Kidney epithelial cell (primary cell): ENCODE measurements around the gene GMEB2. TPM values are rescaled to one million over a fixed set of nuclear protein-coding genes. Genes with fewer than 3 reads are reported as not detected.

Source experiments
- DNase-seq: peaks from one replicate; pipeline ENCODE4 v3.0.0-alpha.2; 2010; ENCODE audit warnings: low read depth
- H3K27me3 ChIP-seq: 2 replicates; pipeline ENCODE4 v1.6.0; 2011; ENCODE audit warnings: low read length; ENCODE audit not compliant: control insufficient read depth, insufficient read depth
- H3K36me3 ChIP-seq: 2 replicates; pipeline ENCODE4 v1.5.1; 2011; ENCODE audit warnings: low read length; ENCODE audit not compliant: control insufficient read depth, insufficient read depth
- H3K4me3 ChIP-seq: 2 replicates; pipeline ENCODE4 v1.5.1; 2011; ENCODE audit warnings: low read depth, mild to moderate bottlenecking, control low read depth, low read length
- CTCF ChIP-seq: IDR thresholded peaks from 2 replicates; pipeline ENCODE4 v1.5.1; 2011; ENCODE audit warnings: mild to moderate bottlenecking, moderate library complexity, low read length, control low read depth, inconsistent platforms; ENCODE audit not compliant: insufficient read depth, poor library complexity, severe bottlenecking
- total RNA-seq: library from RNA; depleted of rRNA; stranded (reverse); fragments of >200 nt; gene quantifications from 2 replicates; pipeline ENCODE4 v1.2.3, GENCODE V29; 2015

Gene GMEB2
- total RNA-seq, 1 donor from 2014 or later: 17.7 TPM

GRCh38 chr20:63545814-63546213 lies 81.1 kb downstream of the GMEB2 start:
- Histone ChIP-seq H3K4me3 (no peak overlapping the region), H3K27me3 (peaks cover 39% of the 10 kb centered on the region), H3K36me3 (no peaks in the 10 kb centered on the region)
- no peak for TF ChIP-seq CTCF
- no peak for DNase-seq

- no peak for TF ChIP-seq CTCF
- peaks cover 39% of the 10 kb centered on the region for H3K27me3 ChIP-seq
- DNase-seq: no peak
- no peaks in the 10 kb centered on the region for H3K36me3 ChIP-seq
- H3K4me3 ChIP-seq: no peak overlapping the region
These were observed 81.9 kb downstream of the GMEB2 start for GRCh38 chr20:63544958-63545516.

GRCh38 chr20:63544241-63544957 lies 82.5 kb downstream of the GMEB2 start:
- no peak for TF ChIP-seq CTCF
- DNase-seq: no peak
- Histone ChIP-seq H3K27me3 (peaks cover 34% of the 10 kb centered on the region), H3K4me3 (no peak overlapping the region), H3K36me3 (no peaks in the 10 kb centered on the region)

- TF ChIP-seq CTCF: no peak
- DNase-seq: no peak
- Histone ChIP-seq H3K36me3 (no peaks in the 10 kb centered on the region), H3K27me3 (peaks cover 30% of the 10 kb centered on the region), H3K4me3 (no peak overlapping the region)
These were observed 83.2 kb downstream of the GMEB2 start for GRCh38 chr20:63543733-63544132.

GRCh38 chr20:63543131-63543530 lies 83.8 kb downstream of the GMEB2 start:
- TF ChIP-seq CTCF: no peak
- DNase-seq: no peak

GRCh38 chr20:63542696-63543095 lies 84.2 kb downstream of the GMEB2 start:
- Histone ChIP-seq H3K4me3 (no peak overlapping the region), H3K36me3 (no peaks in the 10 kb centered on the region), H3K27me3 (peaks cover 19% of the 10 kb centered on the region)
- TF ChIP-seq CTCF: no peak
- no peak for DNase-seq

More at GRCh38 chr20:63543131-63543530, 83.8 kb downstream of the GMEB2 start:
- Histone ChIP-seq H3K27me3 (peaks cover 24% of the 10 kb centered on the region), H3K36me3 (no peaks in the 10 kb centered on the region), H3K4me3 (no peak overlapping the region)
